Activated gamma-delta T cell treated with anti-CD3 and anti-CD28 coated beads, Interleukin-2, amount 50 U/mL, for 16 hours (primary cell): ENCODE results near the gene EMC6.
"Not testable (repeated sequence)": the region's sequence is repeated elsewhere in the genome, so short reads cannot be mapped to it uniquely, and the experiment has no call there.

ENCODE experiments used
- DNase-seq: peaks from one replicate; pipeline ENCODE4 v3.0.0-alpha.2; 2020; ENCODE audit warnings: low read depth

EMC6 gene

DNA sequence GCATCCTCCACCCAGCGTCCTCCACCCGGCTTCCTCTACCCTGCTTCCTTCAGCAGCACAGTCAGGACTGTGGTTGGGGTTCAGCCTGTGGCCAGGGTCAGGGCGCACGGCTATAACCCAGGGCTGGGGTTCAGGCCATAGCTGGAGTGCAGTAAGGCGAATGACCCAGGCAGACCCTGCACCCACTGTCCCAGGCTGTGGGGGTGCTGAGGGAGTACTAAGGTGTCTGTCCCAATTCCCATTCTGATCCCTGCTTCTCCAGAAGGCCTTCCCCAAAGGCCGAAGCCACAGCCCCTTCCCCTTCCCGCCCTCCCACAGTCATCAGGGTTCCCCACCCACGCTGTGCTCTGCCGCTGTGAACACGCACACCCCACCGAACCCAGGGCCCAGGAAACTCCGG lies 12.4 kb downstream of the EMC6 start:
- DNase-seq: no peak

DNA sequence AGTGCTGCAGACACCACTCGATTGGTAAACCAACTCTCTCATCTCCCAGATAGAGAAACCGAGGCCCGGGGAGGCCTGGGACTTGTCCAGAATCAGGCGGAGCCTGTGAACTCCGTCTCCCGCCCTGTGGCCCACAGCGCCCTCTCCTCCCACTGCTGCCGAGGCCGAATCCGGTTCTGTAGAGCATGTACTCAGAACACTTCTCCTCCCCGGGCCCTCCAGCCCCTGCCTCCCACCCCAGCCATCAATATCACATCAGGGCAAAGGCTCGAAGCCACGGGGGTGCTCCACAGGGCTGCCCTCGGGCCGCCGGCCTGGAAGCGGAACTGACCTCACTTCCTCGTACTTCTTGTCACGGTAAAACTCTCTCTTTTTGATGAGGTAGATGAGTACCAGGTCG lies 13.0 kb downstream of the EMC6 start:
- no peak for DNase-seq

DNA sequence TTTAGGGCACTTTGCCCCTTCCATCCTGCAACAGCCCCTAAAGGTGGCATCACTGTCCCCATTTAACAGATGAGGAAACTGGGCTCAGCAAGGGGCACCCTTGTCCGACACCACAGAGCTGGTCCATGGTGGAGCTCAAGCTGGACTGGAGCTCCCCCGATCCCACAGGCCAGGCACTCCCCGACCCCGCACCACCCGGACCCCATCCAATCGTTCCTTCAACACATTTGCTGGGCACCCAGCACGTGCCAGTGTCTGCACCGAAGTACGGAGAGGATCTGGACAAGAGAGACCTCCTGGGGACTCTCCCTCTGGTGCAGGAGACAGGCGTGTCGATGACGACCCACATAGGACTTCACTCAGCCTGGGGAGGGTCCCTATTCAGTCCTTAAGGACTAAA lies 13.4 kb downstream of the EMC6 start:
- no peak for DNase-seq

DNA sequence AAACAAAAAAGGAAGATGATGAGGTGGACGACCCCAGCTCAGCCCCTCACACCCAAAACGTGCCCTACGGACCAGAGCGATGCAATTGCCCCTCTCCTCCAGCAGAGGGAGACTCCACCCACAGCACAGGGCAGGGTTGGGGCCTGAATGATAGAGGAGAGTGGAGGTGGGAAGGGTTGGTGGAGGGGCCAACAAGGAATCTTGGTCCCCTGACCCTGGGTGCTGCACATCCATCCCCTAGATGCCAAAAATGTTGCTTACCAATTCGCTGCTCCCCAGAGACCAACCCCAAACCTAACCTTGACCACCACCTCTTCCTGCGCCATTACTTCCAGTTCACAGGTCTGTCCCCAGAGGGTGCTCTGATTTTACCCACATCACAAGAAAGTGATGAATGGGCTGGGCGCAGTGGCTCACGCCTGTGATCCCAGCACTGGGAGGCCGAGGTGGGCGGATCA lies 14.5 kb downstream of the EMC6 start:
- peak; percentile 43 for DNase-seq

DNA sequence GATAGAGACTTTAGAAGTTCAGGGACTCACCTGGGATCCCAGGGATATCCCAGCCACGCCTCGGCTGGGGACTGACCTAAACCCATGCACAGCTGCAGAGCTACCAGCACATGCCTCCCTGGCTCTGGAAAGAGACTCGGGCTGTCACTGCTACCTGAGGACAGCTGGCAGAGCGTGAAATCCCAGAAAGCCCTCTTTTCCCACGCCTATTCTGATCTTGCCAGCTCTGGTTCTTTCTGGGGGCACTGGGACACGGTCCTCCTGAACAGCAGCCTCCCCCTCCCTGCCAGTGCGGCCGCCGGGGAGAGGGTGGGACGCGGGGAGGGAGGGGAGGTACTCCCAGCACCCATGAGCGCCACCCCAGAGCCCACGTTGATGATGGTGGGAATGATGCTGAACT lies 16.6 kb downstream of the EMC6 start:
- no peak for DNase-seq

DNA sequence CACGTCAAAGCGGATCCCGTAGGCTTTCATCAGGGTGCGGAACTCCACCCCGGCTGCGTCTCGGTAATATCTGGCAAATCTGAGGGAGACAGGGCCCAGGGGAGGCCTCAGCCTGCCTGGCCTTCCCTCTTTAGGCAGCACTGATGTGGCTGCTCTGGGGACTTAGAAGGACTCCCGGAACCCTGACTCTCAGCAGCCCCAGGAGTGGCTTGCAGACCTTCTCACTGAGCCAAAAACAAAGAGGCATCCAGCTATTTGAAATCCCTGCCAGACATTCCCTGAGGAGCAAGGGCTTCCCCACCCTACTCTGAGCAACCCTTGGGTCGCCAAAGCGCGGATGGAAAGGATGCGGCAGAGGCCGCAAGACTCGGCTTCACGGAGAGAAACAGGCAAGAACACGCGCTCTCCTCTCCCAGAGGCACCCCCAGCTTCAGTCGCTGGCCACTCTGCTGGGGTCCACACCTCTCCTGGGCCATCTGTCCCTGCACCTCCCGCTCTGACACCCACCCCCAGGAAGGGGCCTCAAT lies 19.5 kb downstream of the EMC6 start:
- no peak for DNase-seq

DNA sequence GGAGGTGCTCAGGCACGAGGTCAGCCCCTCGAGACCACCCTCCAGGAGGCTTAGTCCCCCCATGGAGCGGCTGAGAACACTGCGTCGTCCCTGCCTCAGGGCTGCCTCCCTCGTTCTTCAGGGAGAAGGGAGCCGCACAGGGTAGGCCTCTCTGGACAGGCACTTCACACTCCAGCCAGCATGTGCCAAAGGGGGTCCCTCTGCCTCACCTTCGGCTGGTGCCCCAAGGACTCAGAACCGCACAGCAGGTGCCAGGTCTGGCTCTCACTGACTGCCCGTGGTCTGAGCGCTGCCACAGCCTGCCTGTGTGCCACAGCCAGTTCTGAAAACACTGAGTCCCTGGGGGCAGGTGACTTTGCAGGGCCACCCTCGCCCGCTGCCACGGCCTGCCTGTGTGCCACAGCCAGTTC lies 20.2 kb downstream of the EMC6 start:
- DNase-seq: no peak

DNA sequence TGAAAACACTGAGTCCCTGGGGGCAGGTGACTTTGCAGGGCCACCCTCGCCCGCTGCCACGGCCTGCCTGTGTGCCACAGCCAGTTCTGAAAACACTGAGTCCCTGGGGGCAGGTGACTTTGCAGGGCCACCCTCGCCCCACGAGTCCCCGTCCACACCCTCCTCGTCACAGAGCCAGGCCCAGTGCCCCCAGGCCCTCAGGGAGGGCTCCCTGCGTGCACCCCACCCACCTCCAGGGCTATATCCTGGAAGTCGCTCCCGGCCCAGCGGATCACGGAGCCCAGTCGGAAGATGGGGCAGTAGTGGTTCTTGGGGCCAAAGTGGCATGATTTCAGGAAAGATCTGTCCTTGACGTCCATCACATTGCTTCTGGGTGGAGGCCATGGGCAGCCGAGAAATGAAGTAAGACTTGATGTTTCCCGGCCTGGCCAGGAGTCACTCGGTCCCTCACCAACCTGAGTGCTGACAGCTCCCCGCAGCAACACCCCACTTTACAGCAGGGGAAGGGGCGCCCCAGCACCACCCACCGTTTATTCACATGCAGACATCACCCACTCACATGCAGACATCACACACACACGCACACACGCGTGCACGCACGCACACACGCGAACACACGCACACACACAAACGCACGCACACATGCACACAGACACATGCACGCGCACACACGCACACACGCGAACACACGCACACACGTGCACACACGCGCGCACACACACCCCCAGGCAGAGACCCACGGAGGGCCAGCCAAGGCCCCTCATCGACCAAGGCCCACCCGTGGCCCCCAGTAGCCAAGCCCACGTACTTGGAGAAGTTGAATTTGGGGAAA lies 20.9 kb downstream of the EMC6 start:
- no peak for DNase-seq

DNA sequence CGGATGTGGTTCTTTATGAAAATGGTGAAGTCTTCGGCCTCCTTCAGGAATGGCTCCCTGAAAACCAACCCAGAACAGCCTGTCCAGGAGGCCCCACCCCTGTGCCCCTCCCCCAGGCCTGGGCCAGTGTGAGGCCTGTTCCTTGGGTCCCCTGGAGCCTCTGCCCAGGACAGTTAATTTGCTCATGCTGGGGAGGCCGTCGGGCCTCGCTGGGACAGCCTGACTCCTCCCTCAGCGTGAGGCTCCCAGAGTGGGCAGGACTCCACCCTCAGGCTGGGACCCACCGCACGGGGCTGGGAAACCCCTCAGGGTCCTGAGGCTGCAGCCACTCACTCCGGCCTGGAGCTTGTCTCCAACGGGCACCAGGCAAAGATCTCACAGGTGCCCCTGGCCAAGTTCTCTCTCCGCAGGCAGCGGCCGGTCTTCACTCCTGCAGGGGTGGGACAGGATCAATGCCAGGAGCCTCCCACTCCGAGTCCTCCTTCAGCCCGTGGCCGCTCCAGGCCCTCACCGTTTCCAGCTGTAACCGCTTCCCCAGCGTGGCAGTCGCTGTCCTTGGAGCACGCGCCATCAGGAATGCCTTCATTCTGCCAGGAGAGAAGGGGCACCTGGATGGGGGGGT lies 21.6 kb downstream of the EMC6 start:
- no peak for DNase-seq

DNA sequence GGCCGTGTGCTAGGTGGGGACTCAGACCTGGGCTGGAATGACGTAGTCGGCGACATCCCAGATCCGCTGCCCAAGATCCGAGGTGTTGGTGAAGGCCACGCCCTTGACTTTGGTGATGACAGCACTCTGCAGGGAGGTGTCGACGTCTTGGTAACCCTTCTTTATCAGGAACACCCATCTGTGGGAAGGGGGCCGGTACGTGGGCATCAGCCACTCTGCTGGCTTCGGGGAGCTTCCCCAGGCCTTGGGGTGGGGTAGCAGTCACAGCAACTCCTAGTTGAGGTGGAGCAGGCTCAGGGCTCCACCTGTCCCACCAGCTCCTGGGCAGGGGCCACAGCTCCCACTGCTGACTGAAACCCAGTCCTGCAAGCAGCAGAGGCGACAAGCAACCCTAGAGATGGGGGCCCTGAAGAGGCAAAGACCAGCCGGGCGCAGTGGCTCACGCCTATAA lies 23.0 kb downstream of the EMC6 start:
- no peak for DNase-seq

DNA sequence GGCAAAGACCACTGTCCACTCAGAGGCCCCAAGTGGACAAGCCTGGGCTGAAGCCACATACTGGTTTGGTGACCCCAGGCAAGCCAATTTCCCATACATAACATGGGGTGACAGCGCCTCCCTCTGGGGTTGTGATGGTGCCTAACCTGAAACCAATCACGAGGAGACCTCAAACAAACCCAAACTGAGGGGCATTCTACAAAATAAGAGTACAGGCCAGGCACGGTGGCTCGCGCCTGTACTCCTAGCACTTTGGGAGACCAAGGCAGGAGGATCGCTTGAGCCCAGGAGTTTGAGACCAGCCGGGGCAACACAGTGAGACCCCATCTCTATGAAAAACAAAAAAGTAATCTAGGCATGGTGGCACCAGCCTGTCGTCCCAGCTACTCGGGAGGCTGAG lies 23.7 kb downstream of the EMC6 start:
- DNase-seq: no peak

DNA sequence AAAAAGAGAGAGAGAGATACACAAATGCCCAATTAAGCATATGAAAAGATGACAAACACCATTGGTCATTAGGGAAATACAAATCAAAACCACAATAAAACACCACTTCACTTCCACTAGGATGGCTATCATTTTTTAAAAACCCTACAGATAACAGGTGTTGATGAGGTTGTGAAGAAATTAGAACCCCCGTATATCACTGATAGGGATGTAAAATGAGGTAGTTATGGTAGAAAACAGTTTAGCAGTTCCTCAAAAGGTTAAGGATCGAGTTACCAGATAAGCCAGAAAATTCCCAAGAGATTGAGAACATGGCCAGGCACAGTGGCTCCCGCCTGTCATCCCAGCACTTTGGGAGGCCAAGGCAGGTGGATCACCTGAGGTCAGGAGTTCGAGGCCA lies 24.5 kb downstream of the EMC6 start:
- no peak for DNase-seq

DNA sequence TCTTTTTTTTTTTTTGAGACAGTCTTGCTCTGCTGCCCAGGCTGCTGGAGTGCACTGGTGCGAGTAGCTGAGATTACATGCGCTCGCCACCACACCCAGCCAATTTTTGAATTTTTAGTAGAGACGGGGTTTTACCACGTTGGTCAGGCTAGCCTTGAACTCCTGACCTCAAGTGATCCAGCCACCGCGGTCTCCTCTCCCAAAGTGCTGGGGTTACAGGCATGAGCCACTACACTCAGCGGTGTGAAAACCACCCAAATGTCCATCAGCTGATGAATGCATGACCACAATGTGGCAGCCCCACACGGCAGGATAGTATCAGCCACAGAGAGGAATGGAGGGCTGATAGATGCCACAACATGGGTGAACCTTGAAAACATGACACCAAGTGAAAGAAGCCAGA lies 25.2 kb downstream of the EMC6 start:
- peak; percentile 27 for DNase-seq

DNA sequence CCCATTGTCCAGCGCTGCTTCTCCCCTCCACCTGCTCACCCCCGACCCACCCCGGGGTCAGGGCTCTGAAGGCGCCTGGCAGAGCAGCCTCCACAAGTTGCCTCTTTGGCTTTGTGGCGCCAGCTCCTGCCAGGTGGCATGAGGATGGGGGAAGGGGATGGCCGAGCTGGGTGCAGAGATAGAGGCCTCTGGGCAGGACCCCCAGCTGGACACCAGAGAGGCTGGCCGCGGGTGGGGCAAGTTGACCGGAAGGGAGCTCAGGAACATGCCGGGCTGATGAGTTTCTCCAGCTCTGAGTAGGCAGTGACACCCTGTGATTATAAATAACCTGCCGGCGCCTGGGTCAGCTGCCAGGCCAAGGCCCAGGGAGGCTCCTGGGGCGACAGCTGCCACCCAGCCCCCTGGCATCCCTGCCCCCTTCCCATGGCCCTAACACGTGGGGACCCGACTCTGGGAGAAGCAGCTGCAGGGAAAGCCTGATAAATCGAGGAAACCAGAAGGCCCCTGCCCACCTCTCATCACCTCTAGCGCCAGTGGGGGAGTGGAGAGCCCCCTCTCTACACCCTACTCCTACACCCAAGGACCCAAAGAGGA lies 26.6 kb downstream of the EMC6 start:
- no peak for DNase-seq

DNA sequence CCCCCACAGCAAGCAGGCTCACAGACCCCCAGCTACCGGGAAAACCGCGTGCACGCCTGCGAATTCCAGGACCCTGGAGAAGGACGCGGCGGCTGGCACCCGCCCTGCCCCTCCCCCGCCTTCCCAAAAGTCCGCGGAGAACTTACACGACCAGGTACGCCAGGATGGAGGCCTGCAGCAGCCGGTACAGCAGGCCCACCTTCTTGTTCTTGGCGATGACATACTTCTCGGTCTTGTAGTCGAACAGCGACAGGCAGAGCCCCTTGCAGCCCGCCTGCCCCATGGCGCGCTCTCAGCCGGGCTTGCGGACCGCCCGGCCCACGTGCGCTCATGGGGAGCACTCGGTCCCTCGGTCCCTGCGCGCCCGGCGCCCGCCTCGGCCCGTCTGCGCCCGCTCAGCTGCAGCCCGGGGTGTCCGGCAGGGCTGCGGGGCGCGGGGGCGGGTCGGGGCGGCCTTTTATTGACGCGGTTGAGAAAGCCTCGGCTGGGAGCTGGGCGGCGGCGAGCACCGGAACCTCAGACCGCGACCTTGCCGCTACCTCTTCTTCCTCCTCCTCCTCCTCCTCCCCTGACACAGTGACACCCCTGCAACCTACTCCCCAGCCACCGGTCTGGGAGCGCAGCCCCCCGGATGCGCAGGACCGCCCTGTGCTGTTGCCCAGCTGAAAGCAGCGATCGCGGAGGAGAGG lies 27.3 kb downstream of the EMC6 start, which contains the start of gene P2RX5:
TSS of gene P2RX5 (minus strand) at position 433 of the 689 bp plus-strand sequence. CDS start at position 283, 150 bp downstream.
- DNase-seq: peak; percentile 12

DNA sequence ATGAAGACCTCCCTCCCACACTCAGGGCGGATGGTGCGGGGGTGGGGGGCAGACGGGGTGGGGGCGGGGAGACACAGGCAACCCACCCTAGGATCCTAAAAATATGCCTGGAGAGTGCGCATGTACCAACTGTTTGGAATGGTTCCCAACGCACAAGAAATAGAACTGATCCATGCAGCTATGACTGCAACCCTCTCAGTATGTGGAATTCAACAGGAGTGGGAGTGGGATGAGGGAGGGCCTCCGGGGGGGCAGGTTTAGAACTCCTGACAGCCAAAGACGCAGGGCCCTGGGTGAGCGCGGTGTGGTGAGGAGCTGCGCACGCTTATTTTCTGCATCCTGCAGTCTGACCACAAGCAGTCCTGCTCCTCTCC lies 28.5 kb downstream of the EMC6 start:
- DNase-seq: no peak

DNA sequence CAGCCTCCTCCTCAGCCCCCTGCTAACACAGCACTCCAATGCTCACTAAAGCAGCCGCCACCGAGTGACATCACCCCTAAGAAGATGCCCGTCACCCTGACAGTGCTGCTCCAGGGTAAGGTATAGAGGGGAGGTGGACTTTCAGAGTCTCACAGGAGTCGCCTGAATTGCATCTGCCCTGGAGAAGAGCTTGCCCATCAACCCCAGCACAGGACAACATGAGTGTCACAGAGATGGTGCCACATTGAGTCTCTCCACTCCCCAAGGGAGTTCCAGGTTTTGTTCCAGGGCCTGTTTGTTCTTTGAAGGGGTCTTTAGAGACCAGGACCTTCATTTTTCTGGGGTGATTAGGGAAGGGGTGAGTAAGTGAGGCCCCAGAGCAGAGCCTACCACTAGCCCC lies 29.5 kb downstream of the EMC6 start:
- DNase-seq: no peak

DNA sequence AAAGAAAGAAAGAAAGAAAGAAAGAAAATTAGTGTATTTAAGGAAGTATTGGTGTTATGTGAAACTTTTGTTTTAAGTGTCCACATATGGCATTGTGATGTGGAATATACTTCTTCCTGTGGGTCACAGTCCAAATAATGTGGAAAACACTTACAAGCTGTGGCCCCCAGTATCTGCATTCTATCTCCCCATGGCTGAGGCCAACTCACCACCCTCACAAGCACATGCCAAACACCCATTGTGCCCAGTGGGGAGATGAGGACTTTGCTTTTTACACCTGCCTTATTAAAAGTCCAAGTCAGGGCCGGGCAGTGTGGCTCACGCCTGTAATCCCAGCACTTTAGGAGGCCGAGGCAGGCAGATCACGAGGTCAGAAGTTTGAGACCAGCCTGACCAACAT lies 31.3 kb downstream of the EMC6 start:
- DNase-seq: no peak

DNA sequence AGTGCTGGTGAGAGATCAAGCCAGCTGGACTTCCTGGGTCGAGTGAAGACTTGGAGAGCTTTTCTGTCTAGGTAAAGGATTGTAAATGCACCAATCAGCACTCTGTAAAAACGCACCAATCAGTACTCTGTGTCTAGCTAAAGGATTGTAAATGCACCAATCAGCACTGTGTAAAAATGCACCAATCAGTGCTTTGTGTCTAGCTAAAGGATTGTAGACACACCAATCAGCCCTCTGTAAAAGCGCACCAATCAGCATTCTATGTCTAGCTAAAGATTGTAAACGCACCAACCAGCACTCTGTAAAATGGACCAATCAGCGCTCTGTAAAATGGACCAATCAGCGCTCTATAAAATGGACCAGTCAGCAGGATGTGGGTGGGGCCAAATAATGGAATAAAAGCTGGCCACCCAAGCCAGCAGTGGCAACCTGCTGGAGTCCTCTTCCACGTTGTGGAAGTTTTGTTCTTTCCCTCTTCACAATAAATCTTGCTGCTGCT lies 33.5 kb downstream of the EMC6 start:
- DNase-seq: not testable (repeated sequence)

DNA sequence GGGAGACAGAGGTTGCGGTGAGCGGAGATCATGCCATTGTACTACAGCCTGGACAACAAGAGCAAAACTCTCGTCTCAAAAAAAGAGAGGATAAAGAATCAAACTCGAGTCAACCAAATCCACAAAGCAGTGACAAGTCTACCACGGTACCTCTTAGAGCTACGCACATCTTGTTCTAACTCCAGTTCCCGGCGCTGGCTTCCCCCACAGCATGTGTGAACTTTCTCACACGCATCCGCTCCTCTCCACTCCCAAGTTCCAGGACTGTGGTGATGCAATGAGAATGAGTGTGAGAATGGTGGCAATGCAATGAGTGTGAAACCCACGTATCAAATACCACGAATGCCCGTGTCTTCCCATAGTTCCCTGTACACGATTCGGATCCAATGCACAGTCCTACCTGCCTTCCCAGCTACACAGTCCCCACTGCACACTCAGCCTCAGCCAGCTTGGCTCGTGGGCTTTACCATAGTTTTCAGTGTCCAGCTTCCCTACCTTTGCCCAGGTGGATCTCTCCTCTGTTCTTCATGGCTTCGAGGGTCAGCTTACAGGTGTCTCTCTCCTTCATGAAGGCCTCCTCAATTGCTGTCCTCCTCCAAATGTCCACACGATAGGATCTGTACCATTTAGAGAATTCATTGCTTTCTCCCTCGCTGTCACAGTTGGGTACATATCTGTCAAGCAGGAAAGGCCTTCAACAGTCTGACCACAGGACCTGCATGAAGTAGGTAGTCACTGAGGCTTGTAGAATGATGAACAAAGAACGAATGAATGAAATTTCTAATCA lies 36.5 kb downstream of the EMC6 start:
- DNase-seq: no peak

DNA sequence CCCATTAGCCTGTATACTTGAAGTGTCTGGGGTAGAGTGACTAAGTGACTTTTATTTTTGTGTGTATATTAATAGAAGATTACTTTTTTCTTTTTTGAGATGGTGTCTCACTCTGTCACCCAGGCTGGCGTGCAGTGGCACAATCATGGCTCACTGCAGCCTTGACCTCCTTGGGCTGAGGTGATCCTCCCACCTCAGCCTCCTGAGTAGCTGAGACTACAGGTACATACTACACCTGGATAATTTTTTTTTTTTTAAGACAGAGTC lies 37.0 kb downstream of the EMC6 start:
- not testable (repeated sequence) for DNase-seq

DNA sequence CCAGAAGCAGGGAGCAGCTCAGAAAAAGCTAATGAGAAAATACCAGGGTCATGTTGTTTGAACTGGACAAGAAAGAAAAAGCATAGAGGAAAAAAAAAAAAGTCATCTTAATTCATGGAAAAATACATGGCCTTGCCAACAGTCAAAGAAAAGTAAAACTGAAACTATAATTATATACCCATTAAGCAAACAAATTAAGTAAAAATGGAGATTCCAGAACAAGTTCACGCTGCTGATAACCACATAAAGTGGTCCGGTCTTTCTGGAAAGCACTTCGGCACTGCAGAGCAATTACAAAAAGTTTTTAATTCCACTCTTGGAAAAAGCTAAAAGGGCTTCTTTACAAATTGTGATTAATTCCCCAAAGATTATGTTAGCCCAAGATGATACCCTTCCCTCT lies 39.8 kb downstream of the EMC6 start:
- DNase-seq: no peak
